Neural crest cell (in vitro differentiated cells): ENCODE results near the gene NOTCH4. TPM values are rescaled to one million over a fixed set of nuclear protein-coding genes. Genes with fewer than 3 reads are reported as not detected.

Experiments
- DNase-seq: peaks from one replicate; pipeline ENCODE4 v3.0.0; 2021; ENCODE audit warnings: low read depth, mixed read lengths, low spot score
- H3K27ac Mint-ChIP-seq: one replicate; pipeline ENCODE4 v1.8.0; 2021; ENCODE audit warnings: mild to moderate bottlenecking, mixed read lengths; ENCODE audit not compliant: unreplicated experiment
- H3K27me3 Mint-ChIP-seq: 2 replicates; pipeline ENCODE4 v1.8.0; 2021; ENCODE audit warnings: low read depth, mild to moderate bottlenecking, mixed read lengths
- H3K36me3 Mint-ChIP-seq: 2 replicates; pipeline ENCODE4 v1.8.0; 2021; ENCODE audit warnings: low read depth, mild to moderate bottlenecking, mixed read lengths
- H3K4me1 Mint-ChIP-seq: 2 replicates; pipeline ENCODE4 v1.8.0; 2021; ENCODE audit warnings: mixed read lengths
- H3K4me3 Mint-ChIP-seq: one replicate; pipeline ENCODE4 v1.8.0; 2021; ENCODE audit warnings: mild to moderate bottlenecking, mixed read lengths
- H3K9me3 Mint-ChIP-seq: 2 replicates; pipeline ENCODE4 v1.8.0; 2021; ENCODE audit warnings: mixed read lengths
- CTCF ChIP-seq: fragments of 200-600 bp; sonication (generic); conservative IDR thresholded peaks from 2 replicates; pipeline ENCODE4 v1.5.0; 2021; ENCODE audit warnings: antibody characterized with exemption, mild to moderate bottlenecking
- total RNA-seq: library from RNA; stranded (reverse); gene quantifications from 2 replicates; pipeline ENCODE4 v1.2.1, GENCODE V29; 2021

Gene NOTCH4
- total RNA-seq, 1 donor from 2014 or later, result 5.6 TPM

DNA sequence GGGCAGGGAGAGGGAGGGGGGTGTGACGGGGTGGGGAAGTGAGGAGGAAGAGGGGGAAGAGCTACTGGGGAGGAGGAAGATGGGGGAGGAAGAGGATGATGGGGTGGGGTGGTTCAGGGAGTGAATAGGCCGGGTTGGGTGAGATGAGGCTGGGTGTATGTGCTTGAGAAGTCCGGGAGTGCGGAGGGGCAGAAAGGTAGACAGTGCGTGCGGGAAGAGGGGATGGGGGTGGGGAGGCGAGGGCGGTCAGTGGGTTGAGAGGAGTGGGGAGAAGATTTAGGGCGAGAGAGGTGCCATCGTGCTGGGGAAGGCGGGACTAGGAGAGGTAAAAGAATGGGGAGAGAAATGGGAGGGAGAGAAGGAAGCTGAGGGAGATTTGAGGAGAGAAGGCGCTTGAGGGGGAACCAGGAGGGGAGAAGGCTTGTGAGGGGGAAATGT, 30.9 kb upstream of the NOTCH4 start:
- no peak for TF ChIP-seq CTCF
- DNase-seq, result no peak
- H3K36me3 Mint-ChIP-seq, result peaks cover 12% of the 10 kb centered on the region
- peak overlapping the region; percentile 66 for H3K4me3 Mint-ChIP-seq
- H3K4me1 Mint-ChIP-seq, result peaks cover 8% of the 10 kb centered on the region
- H3K9me3 Mint-ChIP-seq, result peaks cover 15% of the 10 kb centered on the region
- H3K27ac Mint-ChIP-seq, result no peak overlapping the region
- H3K27me3 Mint-ChIP-seq, result no peaks in the 10 kb centered on the region

DNA sequence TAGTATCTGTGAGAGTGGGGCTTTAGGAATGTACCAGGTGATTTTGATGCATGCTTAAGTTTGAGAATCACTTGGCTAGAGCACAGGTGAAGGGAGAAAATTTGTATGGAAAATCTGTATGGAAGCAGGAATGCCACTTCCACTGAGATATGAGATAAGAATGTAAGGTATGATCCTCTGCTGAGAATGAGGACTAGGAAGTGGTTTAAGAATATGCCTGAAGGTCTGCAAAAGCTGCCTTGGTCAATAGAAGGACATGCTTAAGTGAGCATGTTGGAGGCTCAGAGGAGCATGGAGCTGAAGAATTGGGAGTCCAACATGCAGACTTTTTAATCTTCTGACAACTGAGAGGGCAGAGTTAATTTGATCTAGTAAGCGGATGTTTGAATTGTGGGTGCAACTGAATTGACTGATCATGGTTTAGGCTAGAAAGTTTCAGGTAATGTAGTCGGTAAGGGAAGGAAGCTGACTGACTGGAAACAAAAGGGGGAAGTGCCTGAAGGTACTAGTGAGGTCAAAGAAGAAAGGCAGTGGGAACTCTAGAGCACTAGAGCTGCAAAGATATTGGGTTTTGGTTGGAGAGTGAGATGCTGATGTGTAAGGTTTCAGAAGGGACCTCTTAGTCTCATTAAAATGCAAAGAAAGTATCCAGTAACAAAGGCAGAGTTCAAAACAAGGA, 28.6 kb upstream of the NOTCH4 start:
- no peak for DNase-seq
- Mint-ChIP-seq H3K9me3 (peaks cover 6% of the 10 kb centered on the region), H3K4me3 (no peak overlapping the region), H3K27me3 (no peaks in the 10 kb centered on the region), H3K4me1 (peaks cover 8% of the 10 kb centered on the region), H3K36me3 (no peaks in the 10 kb centered on the region), H3K27ac (no peak overlapping the region)
- no peak for TF ChIP-seq CTCF

GRCh38 chr6:32249262-32249661, 25.4 kb upstream of the NOTCH4 start:
- Mint-ChIP-seq H3K4me1 (peaks cover 8% of the 10 kb centered on the region), H3K4me3 (no peak overlapping the region), H3K9me3 (peaks cover 6% of the 10 kb centered on the region), H3K27me3 (no peaks in the 10 kb centered on the region), H3K36me3 (no peaks in the 10 kb centered on the region), H3K27ac (no peak overlapping the region)
- DNase-seq, result no peak
- no peak for TF ChIP-seq CTCF

DNA sequence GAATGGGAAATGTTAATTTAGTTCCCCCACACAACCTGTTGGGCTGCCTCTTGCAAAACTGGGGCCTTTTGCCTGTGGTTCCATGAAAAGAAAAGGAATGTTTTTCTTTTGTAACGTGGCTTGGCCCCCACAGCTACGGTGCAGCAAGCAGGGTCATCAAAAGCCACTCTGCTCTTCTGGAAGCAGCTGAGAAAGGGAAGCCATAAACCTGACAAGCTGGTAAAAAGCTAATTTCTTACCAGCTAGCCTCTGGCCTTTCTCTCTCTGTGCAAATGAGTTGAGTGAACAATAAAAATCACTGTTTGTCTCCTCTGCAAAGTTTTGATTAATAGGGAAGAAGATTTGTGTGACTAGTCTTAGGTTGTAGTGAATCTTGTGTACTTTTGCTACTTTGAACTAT, 23.5 kb upstream of the NOTCH4 start:
- no peak overlapping the region for H3K4me3 Mint-ChIP-seq

GRCh38 chr6:32244946-32245398, 21.1 kb upstream of the NOTCH4 start:
- peak overlapping the region; percentile 83 for H3K27ac Mint-ChIP-seq
- peak; percentile 79 for DNase-seq
- no peaks in the 10 kb centered on the region for H3K36me3 Mint-ChIP-seq
- TF ChIP-seq CTCF, result peak; percentile 98
- no peaks in the 10 kb centered on the region for H3K9me3 Mint-ChIP-seq
- H3K4me3 Mint-ChIP-seq, result no peak overlapping the region
- H3K4me1 Mint-ChIP-seq, result peaks cover 8% of the 10 kb centered on the region
- no peaks in the 10 kb centered on the region for H3K27me3 Mint-ChIP-seq

More for the DNA sequence above, 23.5 kb upstream of the NOTCH4 start:
- Mint-ChIP-seq H3K27me3 (no peaks in the 10 kb centered on the region), H3K4me1 (peaks cover 8% of the 10 kb centered on the region), H3K27ac (no peak overlapping the region), H3K36me3 (no peaks in the 10 kb centered on the region), H3K9me3 (peaks cover 6% of the 10 kb centered on the region)
- no peak for DNase-seq
- TF ChIP-seq CTCF, result no peak
